Type B pancreatic cell (in vitro differentiated cells): ENCODE measurements around the gene HAT1. TPM values are rescaled to one million over a fixed set of nuclear protein-coding genes. Genes with fewer than 3 reads are reported as not detected.

ENCODE experiments used
- DNase-seq: peaks from one replicate; pipeline ENCODE4 v3.0.0; 2021; ENCODE audit warnings: mixed read lengths; ENCODE audit not compliant: unreplicated experiment; ENCODE audit errors: extremely low spot score
- H3K27ac Mint-ChIP-seq: 2 replicates; pipeline ENCODE4 v1.8.0; 2021; ENCODE audit warnings: mild to moderate bottlenecking, mixed read lengths
- H3K27me3 Mint-ChIP-seq: 2 replicates; pipeline ENCODE4 v1.8.0; 2021; ENCODE audit warnings: mixed read lengths
- H3K36me3 Mint-ChIP-seq: 2 replicates; pipeline ENCODE4 v1.8.0; 2021; ENCODE audit warnings: mixed read lengths
- H3K4me1 Mint-ChIP-seq: one replicate; pipeline ENCODE4 v1.8.0; 2021; ENCODE audit warnings: mixed read lengths; ENCODE audit not compliant: unreplicated experiment
- H3K4me3 Mint-ChIP-seq: 2 replicates; pipeline ENCODE4 v1.8.0; 2021; ENCODE audit warnings: mild to moderate bottlenecking, mixed read lengths
- H3K9me3 Mint-ChIP-seq: 2 replicates; pipeline ENCODE4 v1.8.0; 2021; ENCODE audit warnings: mixed read lengths
- CTCF ChIP-seq: fragments of 200-600 bp; sonication (generic); conservative IDR thresholded peaks from 2 replicates; pipeline ENCODE4 v1.5.0; 2021; ENCODE audit warnings: antibody characterized with exemption, mild to moderate bottlenecking
- total RNA-seq: library from RNA; stranded (reverse); gene quantifications from 2 replicates; pipeline ENCODE4 v1.2.1, GENCODE V29; 2021; ENCODE audit warnings: low replicate concordance

The HAT1 gene
- total RNA-seq, 1 donor from 2014 or later = 43.1 TPM

- no peak for DNase-seq
- no peaks in the 10 kb centered on the region for H3K36me3 Mint-ChIP-seq
- peaks cover 12% of the 10 kb centered on the region for H3K27me3 Mint-ChIP-seq
- H3K4me1 Mint-ChIP-seq = no peaks in the 10 kb centered on the region
- H3K9me3 Mint-ChIP-seq = no peaks in the 10 kb centered on the region
- H3K27ac Mint-ChIP-seq = no peak overlapping the region
- H3K4me3 Mint-ChIP-seq = no peak overlapping the region
- no peak for TF ChIP-seq CTCF
These were observed 19.3 kb upstream of the HAT1 start for GRCh38 chr2:171902840-171903420.

- peaks cover 8% of the 10 kb centered on the region for H3K27me3 Mint-ChIP-seq
- H3K4me1 Mint-ChIP-seq = no peaks in the 10 kb centered on the region
- no peaks in the 10 kb centered on the region for H3K36me3 Mint-ChIP-seq
- no peak overlapping the region for H3K27ac Mint-ChIP-seq
- no peak for TF ChIP-seq CTCF
- DNase-seq = no peak
- no peaks in the 10 kb centered on the region for H3K9me3 Mint-ChIP-seq
- no peak overlapping the region for H3K4me3 Mint-ChIP-seq
These were observed 14.0 kb upstream of the HAT1 start for GRCh38 chr2:171908235-171908634.

- DNase-seq = no peak
- Mint-ChIP-seq H3K27ac (no peak overlapping the region), H3K36me3 (no peaks in the 10 kb centered on the region), H3K4me3 (no peak overlapping the region), H3K9me3 (no peaks in the 10 kb centered on the region), H3K4me1 (no peaks in the 10 kb centered on the region), H3K27me3 (peaks cover 2% of the 10 kb centered on the region)
- TF ChIP-seq CTCF = no peak
These were observed 13.0 kb upstream of the HAT1 start for GRCh38 chr2:171909266-171909665.

- Mint-ChIP-seq H3K27me3 (peaks cover 2% of the 10 kb centered on the region), H3K9me3 (no peaks in the 10 kb centered on the region), H3K4me3 (no peak overlapping the region), H3K36me3 (no peaks in the 10 kb centered on the region), H3K27ac (no peak overlapping the region), H3K4me1 (no peaks in the 10 kb centered on the region)
- no peak for TF ChIP-seq CTCF
- DNase-seq = no peak
These were observed 11.8 kb upstream of the HAT1 start for GRCh38 chr2:171910494-171910893.

- H3K4me3 Mint-ChIP-seq = no peak overlapping the region
- H3K4me1 Mint-ChIP-seq = no peaks in the 10 kb centered on the region
- H3K27ac Mint-ChIP-seq = no peak overlapping the region
- peaks cover 2% of the 10 kb centered on the region for H3K27me3 Mint-ChIP-seq
- DNase-seq = no peak
- no peaks in the 10 kb centered on the region for H3K36me3 Mint-ChIP-seq
- TF ChIP-seq CTCF = no peak
- H3K9me3 Mint-ChIP-seq = no peaks in the 10 kb centered on the region
These were observed 8.7 kb upstream of the HAT1 start for GRCh38 chr2:171913517-171913916.

- Mint-ChIP-seq H3K27ac (no peak overlapping the region), H3K9me3 (no peaks in the 10 kb centered on the region), H3K27me3 (no peaks in the 10 kb centered on the region), H3K4me3 (no peak overlapping the region), H3K36me3 (no peaks in the 10 kb centered on the region), H3K4me1 (peaks cover 16% of the 10 kb centered on the region)
- DNase-seq = no peak
- TF ChIP-seq CTCF = no peak
These were observed 2.8 kb upstream of the HAT1 start for GRCh38 chr2:171919453-171919852.
